ENCODE measurements around the gene MS4A4A.
"Not testable (repeated sequence)": the region's sequence is repeated elsewhere in the genome, so short reads cannot be mapped to it uniquely, and the experiment has no call there.

Gene MS4A4A

DNA sequence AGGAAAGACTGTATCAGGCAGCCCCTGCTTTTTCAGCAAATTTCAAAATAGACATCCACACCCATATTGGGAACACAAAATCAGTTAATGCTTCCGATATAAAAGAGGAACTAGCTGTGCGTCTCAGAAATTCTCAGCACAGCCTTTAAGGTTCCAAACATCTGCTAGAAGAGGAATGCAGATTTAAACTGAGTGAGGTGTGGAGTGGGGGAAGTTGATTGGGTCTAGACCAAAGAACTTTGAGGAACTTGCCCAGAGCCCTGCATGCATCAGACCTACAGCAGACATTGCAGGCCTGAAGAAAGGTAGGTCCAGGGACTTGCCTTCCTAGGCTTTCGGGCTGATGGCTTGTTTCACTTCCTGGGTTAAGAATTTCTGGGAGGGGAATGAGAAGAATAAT is at the start of gene MS4A4A:
TSS of gene MS4A4A (plus strand) at position 255 of the 400 bp plus-strand sequence. CDS start at position 265, 10 bp downstream.
- peak; percentile 90 for DNase-seq

DNA sequence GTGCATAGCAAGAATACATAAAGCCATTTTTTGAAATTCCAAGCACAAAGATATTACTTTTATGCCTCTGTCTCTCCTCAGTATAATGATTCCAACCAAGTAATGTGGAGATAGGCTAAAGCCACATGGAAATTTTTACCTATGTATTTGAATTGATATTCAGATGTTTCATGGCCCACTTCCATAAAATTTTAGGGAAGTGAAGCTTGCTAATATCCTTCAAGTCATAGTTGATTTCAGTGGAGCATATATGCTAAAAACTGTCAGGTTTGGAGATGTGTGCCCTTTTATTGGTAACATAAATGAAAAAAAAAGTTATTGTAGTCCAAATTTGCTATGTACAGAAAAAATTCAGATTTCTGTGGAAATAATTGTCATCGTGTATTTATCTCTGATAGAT is 49.8 kb upstream of the MS4A4A start:
- no peak for DNase-seq

DNA sequence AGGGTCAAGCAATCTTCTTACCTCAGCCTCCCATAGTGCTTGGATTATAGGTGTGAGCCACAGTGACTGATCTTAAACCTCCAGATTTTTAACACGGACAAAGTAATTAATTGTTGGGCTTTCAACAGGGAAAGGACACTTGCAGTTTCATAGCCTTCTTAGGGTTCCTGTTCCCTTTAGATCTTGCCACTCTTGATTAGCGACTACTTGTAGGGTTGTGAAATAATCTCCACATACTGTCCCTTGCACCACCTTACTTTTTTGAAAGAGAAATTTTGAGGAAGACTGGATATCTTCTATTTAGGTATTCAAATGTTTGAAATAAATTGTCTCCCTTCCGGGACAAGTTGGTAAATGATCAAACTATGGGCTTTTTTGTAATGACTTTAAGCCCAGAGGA is 45.1 kb upstream of the MS4A4A start:
- no peak for DNase-seq

DNA sequence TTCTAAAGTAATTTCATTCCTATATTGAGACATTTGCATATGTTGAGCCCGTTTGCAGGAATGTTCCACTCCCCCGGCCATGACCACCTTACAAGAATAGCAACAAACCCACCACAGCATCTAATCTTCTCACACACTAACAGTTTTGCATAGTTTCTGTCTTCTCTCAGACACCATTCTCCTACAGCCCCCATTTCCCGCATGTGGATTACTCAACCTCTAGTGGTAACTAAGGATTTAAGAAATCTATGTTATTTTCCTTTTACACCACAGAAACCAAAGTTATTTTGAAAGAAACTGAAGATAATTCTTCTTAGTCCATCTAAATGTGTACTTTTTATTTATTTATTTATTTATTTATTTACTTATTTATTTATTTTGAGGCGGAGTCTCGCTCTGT is 39.8 kb upstream of the MS4A4A start:
- no peak for DNase-seq

DNA sequence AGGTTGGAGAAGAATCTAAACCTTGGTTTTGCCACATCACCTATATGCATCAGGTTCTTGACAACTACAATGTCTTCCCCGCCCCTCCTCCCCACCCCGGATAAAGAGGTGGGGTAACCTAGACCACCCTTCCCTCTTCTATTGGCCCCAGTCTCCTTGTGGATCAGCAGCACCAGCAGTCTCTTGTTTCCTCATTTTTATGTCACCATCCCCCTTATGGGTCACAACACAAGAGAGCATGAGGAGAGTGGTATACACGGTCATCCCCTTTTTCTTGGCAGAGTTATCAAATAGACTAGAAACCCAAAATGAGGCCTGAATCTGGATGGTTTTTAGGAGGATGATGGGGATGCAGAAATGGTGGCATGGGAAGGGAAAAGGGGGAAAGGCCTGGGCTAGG is 38.7 kb upstream of the MS4A4A start:
- DNase-seq = peak; percentile 47

DNA sequence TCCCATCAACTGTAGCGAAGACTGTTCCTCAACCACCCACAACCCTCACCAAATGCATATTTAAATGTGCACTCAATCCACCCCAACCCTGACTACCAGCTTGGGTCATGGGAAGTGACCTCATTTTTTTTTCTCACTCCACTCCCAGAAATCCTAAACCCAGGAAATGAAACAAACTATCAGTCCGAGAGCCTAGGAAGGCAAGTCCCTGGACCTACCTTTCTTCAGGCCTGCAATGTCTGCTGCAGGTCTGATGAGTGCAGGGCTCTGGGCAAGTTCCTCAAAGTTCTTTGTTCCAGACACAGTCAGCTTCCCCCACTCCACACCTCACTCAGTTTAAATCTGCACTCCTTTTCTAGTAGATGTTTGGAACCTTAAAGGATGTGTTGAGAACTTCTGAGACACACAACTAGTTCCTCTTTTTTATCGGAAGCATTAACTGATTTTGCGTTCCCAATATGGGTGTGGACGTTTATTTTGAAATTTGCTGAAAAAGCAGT is 37.7 kb upstream of the MS4A4A start, which contains the start of gene MS4A4E:
TSS of gene MS4A4E (minus strand) at position 398 of the 500 bp plus-strand sequence. CDS start 13,082 bp downstream, outside the sequence.
- DNase-seq = peak; percentile 90

DNA sequence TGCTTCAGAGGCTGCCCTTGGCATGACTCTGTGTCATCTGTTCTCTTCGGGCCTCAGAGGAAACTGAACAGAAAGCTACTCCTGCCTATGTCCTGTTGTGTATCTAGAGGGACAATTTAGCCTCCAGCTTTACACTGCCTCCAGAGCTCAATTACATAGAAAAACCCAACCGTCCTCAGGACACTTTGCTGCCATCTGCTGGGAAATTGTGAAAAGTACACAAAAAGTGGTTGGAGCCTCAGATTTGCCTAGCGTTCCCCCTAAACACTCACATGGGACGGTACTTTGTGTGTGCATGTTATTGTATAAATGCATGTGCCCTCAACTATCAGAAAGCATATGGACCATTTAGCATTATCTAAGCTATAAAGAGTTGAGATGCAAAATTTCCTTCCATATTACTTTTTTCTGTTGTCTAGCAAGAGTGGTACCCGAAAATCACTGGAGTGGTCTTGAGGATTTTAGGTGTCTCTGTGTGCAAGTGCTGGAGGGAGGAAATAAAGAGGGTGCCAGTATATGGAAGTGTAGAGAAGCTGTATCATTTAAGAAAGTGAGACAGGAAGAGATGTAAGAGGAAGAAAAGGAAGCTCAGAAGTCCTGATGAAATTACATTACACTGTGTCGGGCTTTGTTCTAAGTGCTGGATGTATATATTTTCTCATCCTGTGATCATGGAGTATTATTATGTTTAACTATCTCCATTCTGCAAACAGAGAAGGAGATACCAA is 28.8 kb upstream of the MS4A4A start:
- peak; percentile 87 for DNase-seq

DNA sequence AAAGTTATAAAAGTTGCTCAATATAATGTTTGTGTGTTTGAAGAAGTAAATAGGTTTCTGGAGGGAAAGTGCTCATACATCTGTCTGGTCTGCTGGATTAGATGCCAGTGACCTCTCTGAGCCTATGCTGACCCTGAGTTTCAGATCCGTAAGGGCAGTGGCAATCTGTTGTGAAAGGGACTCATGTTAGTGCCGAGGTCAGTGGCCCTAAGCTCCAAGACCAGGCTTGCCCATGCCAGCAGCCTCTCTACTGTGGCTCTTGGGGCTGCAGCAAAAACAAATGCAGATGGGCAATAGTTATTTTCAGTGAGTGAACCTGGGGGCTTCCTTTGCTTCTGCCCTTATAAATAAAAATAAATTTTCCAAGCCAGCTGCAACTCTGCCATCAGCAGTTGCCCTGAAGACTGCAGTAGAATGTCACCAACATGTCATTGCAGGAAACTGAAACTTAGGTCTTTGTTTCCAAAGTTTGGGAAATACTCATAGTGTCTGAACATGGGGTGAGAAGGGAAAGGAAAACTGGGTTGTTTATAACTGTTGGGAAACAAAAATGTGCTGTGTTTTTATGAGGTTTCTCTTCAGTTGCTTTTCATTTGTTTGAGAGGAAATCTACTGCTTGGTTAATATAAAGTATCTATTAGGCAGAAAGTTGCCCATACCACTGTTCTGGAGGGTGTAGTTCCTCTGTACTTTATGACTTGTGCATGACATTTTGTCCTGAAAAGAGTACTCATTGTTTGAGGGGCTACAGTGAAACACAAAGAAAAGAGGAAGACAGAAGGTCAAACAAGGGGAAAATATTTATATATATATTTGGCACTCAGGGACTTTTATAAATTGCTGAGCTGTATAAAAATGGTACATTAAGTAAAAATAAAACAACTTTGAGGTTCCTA is 28.0 kb upstream of the MS4A4A start:
- no peak for DNase-seq

DNA sequence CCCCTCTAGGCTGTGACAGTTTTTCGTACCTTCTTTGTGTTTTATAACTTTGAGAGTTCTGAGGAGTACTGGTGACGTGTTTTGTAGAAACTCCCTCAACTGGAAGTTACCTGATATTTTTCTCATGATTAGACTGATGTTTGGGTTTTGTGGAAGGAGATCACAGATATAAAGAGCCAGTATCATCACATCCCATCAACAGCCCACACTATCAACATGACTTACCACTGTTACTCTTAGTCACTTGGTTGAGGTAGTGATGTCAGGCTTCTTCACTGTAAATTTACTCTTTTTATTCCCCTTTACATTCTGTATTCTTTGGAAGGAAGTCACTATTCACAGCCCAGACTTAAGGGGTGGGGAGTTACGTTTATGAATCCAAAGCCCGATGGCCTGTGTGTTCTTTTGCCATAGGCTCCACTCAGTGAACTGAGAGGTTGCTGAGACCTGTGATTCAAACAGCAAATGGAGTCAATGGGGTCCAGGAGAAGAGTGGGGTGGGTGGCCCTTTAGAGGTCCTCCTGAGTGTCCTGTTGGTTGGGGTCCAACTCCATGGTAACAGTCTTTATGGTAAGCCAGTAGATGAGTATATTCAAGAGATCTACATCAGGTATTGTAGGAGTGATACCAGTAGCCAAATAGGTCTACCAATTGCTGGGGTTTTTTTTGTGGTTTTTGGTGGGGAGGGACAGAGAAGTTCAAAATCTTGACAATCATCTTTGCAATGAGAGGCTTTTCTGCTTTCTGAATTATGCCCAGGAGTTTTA is 22.3 kb upstream of the MS4A4A start:
- DNase-seq = no peak

DNA sequence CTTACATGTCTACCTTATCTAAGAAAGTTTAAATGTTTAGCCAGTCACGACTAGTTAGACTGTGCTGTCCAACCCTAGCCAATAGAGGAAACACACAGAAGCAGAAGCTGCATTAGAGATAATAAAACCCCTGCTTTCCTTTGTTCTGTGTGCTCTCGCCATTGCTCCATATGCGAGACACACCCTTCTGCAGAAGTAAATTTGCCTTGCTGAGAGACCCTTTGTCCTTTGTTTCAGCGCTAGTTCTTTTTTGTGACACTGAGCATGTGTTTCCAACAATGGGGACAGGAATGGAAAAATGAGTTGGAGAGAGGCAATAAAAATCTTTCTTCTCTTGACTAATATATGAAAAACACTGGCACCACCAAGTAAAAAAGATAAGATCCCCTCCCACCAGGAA is 19.5 kb upstream of the MS4A4A start:
- DNase-seq = no peak

DNA sequence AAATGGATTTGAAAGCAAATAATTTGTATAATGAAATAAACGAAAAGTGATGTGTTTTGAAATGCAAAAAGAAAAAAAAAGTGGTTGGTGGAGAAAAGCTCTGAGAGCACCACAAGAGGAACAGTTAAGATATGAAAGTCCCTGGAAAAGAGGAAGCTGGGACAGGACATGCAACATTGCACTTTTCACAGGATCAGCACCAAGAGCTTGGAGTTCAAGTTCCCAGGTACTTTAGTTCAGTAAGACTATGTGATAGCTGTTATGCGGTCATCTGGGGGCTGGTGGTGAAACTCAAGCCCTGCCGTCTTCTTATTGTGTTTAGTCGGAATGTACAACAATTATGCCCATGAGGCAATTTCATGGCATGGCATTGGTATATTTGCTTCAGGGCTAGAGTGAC is 17.1 kb upstream of the MS4A4A start:
- peak; percentile 48 for DNase-seq

DNA sequence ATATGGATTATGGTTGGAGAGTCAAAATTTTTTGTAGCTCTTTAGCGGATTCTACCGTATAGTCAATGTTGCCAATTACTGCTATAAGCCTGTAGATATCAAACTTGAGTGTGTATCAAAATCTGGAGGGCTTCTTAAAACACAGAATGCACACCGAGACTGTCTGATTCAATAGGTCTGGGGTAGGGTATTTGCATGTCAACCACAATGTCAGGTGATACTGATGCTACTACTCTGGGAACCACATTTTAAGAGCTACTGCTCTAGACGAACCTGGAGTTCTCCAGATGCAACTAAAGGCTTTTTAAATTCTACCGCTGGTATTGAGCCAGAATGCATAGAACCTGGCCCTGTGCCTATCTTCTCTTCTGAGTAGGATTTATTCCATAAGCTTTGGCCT is 15.8 kb upstream of the MS4A4A start:
- no peak for DNase-seq

DNA sequence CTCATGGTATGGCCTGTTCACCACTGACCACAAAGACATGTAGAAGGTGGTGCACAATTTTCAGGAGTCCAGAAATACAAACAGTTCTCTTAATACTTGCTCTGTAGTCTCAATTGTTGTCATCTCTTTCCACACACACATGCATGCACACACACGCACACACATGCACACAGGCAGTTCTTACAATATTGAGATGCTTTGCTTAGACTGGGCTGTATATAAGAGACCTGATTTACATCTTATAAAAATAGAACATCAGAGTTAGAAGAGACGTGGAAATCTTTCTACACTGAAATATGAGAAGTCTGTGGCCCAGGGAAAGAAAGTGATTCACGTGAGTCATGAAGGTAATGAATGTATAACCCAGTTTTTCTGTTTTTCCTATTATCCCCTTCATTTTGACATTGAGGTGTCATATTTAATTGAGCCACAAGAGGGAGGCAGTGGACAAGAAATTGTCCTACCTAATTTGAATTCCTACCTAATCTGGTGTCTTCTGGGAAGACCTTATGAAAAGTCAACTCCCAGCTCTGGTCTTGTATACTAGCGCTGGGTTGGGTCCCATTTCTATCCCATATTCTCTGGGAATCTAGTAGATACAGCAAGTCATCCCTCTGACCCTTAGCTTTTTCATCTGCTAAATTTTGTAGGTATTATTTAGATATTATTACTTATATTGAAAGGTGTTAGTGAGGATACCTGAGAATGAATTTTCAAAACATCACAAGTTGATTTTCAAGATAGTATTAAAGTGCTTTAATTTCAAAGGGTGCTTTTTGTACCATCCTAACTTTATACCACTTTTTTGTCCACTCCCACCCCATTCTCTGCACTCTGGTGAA is 14.9 kb upstream of the MS4A4A start:
- peak; percentile 84 for DNase-seq

DNA sequence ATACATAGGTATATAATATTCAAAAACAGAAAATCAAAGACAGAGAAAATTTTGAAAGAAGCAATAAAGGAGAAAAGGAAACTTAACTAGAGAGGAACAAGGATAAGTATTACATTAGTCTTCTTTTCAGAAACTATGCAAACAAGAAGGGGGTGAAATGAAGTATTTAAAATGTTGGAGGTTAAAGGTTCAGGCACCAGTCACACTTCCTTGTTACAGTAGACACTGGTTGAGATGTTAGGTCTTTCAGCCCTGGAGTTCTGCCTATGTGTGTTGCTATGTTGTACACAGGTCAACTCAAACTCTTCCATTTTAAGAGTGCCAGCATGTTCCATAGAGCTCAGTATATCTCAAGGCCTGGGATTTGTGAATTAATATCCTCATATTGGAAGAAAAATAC is 6.0 kb upstream of the MS4A4A start:
- DNase-seq = no peak

DNA sequence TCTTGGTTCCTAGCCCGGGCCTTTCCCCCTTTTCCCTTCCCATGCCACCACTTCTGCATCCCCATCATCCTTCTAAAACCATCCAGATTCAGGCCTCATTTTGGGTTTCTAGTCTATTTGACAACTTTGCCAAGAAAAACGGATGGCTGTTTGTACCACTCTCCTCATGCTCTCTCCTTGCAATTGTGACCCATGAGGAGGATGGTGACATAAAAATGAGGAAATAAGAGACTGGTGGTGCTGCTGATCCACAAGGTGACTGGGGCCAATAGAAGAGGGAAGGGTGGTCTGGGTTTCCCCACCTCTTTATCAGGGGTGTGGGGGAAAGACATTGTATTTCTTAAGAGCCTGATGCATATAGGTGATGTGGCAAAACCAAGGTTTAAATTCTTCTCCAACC is 1.0 kb downstream of the MS4A4A start:
- no peak for DNase-seq

DNA sequence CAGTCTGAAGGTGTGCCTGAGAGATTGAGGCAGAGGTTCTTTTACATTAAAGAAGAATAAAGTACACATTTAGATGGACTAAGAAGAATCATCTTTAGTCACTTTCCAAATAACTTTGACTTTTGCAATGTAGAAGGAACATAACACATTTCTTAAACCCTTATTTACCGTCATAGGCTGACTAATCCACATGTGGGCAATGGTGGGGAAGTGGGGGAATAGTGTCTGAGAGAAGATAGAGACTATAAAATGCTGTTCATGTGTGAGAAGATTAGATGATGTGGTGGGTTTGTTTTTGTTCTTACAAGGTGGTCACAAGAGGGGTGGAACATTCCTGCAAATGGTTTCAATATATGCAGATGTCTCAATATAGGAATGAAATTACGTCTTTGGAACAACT is 1.8 kb downstream of the MS4A4A start:
- DNase-seq = no peak

DNA sequence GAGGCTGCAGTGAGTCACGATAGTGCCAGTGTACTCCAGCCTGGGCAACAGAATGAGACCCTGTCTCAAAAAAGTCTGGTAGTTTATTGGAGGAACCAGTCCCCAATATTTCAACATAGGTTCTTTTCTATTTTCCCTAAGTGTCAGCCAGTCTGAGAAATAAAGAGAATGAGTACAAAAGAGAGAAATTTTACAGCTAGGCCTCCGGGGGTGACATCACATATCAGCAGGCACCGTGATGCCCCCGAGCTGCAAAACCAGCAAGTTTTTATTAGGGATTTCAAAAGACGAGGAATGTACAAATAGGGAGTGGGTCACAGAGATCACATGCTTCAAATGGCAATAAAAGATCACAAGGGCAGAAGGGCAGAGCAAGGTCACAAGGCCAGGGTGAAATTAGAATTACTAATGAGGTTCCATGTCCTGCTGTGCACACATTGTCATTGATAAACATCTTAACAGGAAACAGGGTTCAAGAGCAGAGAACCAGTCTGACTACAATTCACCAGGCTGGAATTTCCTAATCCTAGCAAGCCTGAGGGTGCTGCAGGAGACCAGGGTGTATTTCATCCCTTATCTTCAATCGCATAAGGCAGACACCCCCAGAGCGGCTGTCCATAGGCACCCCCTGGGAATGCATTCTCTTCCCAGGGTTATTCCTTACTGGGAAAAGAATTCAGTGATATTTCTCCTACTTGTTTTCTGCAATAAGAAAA is 5.1 kb downstream of the MS4A4A start:
- DNase-seq = not testable (repeated sequence)

DNA sequence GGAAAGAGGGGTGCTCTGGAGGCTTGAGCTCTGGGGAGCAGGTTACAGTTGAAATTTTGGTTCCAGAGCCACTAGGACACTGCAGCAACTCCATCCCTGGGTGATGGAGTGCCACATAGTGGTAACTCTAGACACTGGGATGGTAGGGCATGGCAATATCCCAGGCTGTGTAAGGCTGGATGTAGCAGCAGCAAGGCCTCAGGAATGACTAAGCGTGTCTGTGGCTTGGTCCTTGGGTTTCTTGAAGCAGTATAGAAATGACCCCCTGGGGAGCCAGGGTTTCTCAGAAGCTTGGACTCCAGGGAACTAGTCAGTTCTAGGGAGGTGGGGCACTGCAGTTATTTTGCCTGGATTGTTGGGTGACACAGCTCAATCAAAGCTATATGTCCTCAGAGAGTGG is 8.1 kb downstream of the MS4A4A start:
- DNase-seq = no peak

DNA sequence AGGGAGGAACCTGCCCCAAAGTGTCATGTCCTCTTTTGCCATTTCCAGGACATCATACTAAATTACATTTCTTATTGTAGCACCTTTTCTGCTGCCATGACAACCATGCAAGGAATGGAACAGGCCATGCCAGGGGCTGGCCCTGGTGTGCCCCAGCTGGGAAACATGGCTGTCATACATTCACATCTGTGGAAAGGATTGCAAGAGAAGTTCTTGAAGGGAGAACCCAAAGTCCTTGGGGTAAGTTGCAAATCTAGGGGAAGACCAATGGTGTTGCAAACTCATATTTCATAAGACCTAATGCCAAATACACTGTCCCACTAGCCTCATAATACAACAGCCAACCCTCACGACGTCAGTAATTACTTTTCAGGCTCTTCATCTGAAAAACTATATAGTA is 11.7 kb downstream of the MS4A4A start:
- DNase-seq = no peak

DNA sequence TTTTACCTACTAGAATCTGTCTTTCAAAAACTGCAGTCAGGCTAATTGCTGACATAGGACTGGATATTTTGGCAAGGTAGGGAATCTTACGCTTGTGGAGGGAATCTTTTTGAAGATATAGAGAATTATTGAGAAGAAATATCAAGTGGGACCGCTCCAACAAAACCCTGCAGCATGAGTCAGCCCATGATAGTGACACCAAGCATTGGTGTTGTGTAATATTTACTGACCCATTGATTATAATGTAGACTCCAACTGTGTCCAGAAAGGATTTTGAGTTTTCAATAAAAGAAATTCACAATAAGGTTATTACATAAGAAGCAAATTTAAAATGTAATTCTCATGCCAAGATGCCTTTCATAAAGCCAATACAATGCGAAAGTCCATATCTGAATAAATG is 20.7 kb downstream of the MS4A4A start:
- DNase-seq = no peak

DNA sequence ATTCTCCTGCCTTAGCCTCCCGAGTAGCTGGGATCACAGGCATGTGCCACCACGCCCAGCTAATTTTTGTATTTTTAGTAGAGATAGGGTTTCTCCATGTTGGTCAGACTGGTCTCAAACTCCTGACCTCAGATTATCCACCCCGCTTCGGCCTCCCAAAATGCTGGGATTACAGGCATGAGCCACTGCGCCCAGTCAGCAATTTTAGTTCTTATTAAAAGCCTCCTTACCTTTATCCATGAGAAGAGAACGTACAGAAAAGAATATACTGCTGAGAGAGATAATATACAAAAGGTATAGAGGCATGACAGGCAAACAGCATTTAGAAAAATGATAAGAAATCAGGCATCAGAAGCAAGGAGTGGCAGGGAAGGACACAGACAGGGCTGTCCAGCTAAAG is 21.4 kb downstream of the MS4A4A start:
- DNase-seq = not testable (repeated sequence)

Data from OCI-M1 (cell line).